Neuronal stem cell (in vitro differentiated cells): ENCODE results near the gene LPGAT1.

Source experiments
- DNase-seq: peaks from one replicate; pipeline ENCODE4 v3.0.0-alpha.2; 2013; ENCODE audit warnings: low spot score
- H2AFZ ChIP-seq: one replicate; pipeline ENCODE4 v1.6.1; 2013; ENCODE audit warnings: mild to moderate bottlenecking, low read length, inconsistent platforms
- H2AK5ac ChIP-seq: 2 replicates; pipeline ENCODE4 v1.6.1; 2013; ENCODE audit warnings: low read depth, mild to moderate bottlenecking, inconsistent platforms, low read length, moderate library complexity, mixed read lengths
- H2BK120ac ChIP-seq: 2 replicates; pipeline ENCODE4 v1.6.1; 2013; ENCODE audit warnings: low read depth, mild to moderate bottlenecking, inconsistent platforms, low read length, moderate library complexity, mixed read lengths
- H2BK12ac ChIP-seq: one replicate; pipeline ENCODE4 v1.6.1; 2013; ENCODE audit warnings: low read length, inconsistent platforms
- H2BK15ac ChIP-seq: 2 replicates; pipeline ENCODE4 v1.6.1; 2013; ENCODE audit warnings: mild to moderate bottlenecking, low read length, inconsistent platforms, mixed read lengths
- H2BK5ac ChIP-seq: one replicate; pipeline ENCODE4 v1.6.1; 2013; ENCODE audit warnings: inconsistent platforms, mild to moderate bottlenecking, low read length, moderate library complexity
- H3K14ac ChIP-seq: one replicate; pipeline ENCODE4 v1.6.1; 2013; ENCODE audit warnings: low read length, inconsistent platforms
- H3K18ac ChIP-seq: 2 replicates; pipeline ENCODE4 v1.6.1; 2013; ENCODE audit warnings: low read length, inconsistent platforms
- H3K23ac ChIP-seq: 2 replicates; pipeline ENCODE4 v1.6.1; 2013; ENCODE audit warnings: low read depth, mild to moderate bottlenecking, mixed read lengths, low read length, inconsistent platforms; ENCODE audit not compliant: poor library complexity
- H3K27ac ChIP-seq: replicated peaks from 3 replicates; pipeline ENCODE4 v1.5.1; 2013; ENCODE audit warnings: low read length, inconsistent platforms
- H3K27me3 ChIP-seq, 3 experiments: 2 replicates each; pipeline ENCODE4 v1.6.1; 2013; ENCODE audit warnings: low read length in 3 of 3, mild to moderate bottlenecking in 2 of 3, inconsistent platforms in 1 of 3, low read depth in 1 of 3, mixed read lengths in 1 of 3, moderate library complexity in 1 of 3; ENCODE audit not compliant: control insufficient read depth in 3 of 3, insufficient read depth in 3 of 3
- H3K36me3 ChIP-seq, 2 donors: replicated peaks in 1 of 2; 2 replicates each; pipeline ENCODE4 v1.6.1; 2013; ENCODE audit warnings: low read length in 2 of 2; ENCODE audit not compliant: control insufficient read depth in 2 of 2, insufficient read depth in 2 of 2
- H3K4ac ChIP-seq: 2 replicates; pipeline ENCODE4 v1.6.1; 2013; ENCODE audit warnings: inconsistent platforms, mild to moderate bottlenecking, low read length, moderate library complexity
- H3K4me1 ChIP-seq, 2 donors: 1 replicate in 1 of 2; 2 replicates in 1 of 2; pipeline ENCODE4 v1.6.1; 2013; ENCODE audit warnings: low read length in 2 of 2, low read depth in 1 of 2; ENCODE audit not compliant: control insufficient read depth in 2 of 2, insufficient read depth in 1 of 2
- H3K4me2 ChIP-seq: one replicate; pipeline ENCODE4 v1.6.1; 2013; ENCODE audit warnings: mild to moderate bottlenecking, low read length, inconsistent platforms; ENCODE audit not compliant: insufficient read depth, poor library complexity, severe bottlenecking
- H3K4me3 ChIP-seq, 2 donors: 2 replicates each; pipeline ENCODE4 v1.5.1; 2013; ENCODE audit warnings: low read length in 2 of 2, mild to moderate bottlenecking in 2 of 2, inconsistent platforms in 1 of 2, moderate library complexity in 1 of 2
- H3K79me1 ChIP-seq: one replicate; pipeline ENCODE4 v1.6.1; 2013; ENCODE audit warnings: low read depth, mild to moderate bottlenecking, inconsistent platforms, low read length, moderate library complexity
- H3K9ac ChIP-seq: one replicate; pipeline ENCODE4 v1.6.1; 2013; ENCODE audit warnings: mild to moderate bottlenecking, low read depth, low read length, inconsistent platforms; ENCODE audit not compliant: poor library complexity
- H3K9me3 ChIP-seq, 2 donors: replicated peaks in 1 of 2; 2 replicates each; pipeline versions ENCODE3 to v1.6.1; 2013; ENCODE audit warnings: low read length in 2 of 2, mild to moderate bottlenecking in 2 of 2, inconsistent platforms in 1 of 2, low read depth in 1 of 2, mixed read lengths in 1 of 2, moderate library complexity in 1 of 2; ENCODE audit not compliant: control insufficient read depth in 2 of 2, insufficient read depth in 1 of 2
- H4K8ac ChIP-seq: one replicate; pipeline ENCODE4 v1.6.1; 2013; ENCODE audit warnings: low read depth, mild to moderate bottlenecking, inconsistent platforms, low read length, moderate library complexity
- H4K91ac ChIP-seq: one replicate; pipeline ENCODE4 v1.6.1; 2013; ENCODE audit warnings: low read length, low read depth, mild to moderate bottlenecking, inconsistent platforms; ENCODE audit not compliant: poor library complexity
- WGBS, 2 donors: extraction: QIAGEN DNeasy Blood & Tissue Kit; methylation state at CpG; one replicate each; pipeline ENCODE4 v1.1.7; 2013; ENCODE audit warnings: missing lambda C conversion rate in 2 of 2, mixed read lengths in 1 of 2; ENCODE audit not compliant: insufficient read length in 2 of 2, insufficient replicate concordance in 1 of 2; ENCODE audit errors: extremely low coverage in 2 of 2; 5-methylcytosine and 5-hydroxymethylcytosine counted together

The LPGAT1 gene

DNA sequence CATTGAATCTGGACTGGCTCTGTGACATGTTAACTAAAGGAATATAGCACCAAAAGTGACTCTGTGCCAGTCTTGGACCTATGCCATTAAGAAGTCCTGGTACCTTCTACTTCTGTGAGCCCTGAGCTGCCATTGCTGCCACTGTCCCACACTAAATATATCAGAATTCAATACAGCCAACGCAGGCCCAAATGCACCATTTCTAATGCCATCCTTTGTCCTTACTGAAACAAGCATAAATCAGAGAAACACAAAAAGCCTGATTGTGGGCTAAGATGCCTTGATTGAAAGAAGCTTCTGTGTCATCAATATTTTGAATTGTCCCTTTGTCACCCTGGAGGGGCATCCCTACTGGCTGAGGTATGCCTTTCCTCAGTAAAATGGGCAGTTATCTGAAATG is 88.3 kb downstream of the LPGAT1 start:
- Histone ChIP-seq H2BK12ac (no peak overlapping the region), H4K91ac (no peak overlapping the region), H3K36me3 (peaks cover 0 to under 1% of the 10 kb centered on the region in 2 donors), H3K27ac (no peak overlapping the region), H4K8ac (no peak overlapping the region), H3K4ac (no peak overlapping the region), H3K18ac (no peak overlapping the region), H2BK5ac (no peak overlapping the region), H3K23ac (no peak overlapping the region), H3K27me3 (no peaks in the 10 kb centered on the region), H3K9ac (no peak overlapping the region), H3K14ac (no peak overlapping the region), H3K4me3 (no peak overlapping the region), H3K4me2 (no peak overlapping the region), H2BK120ac (no peak overlapping the region), H3K9me3 (no peaks in the 10 kb centered on the region), H2AFZ (no peak overlapping the region), H2AK5ac (no peak overlapping the region), H3K4me1 (peaks cover 2 to 3% of the 10 kb centered on the region in 2 donors), H3K79me1 (no peaks in the 10 kb centered on the region), H2BK15ac (no peak overlapping the region)
- no peak for DNase-seq
- whole genome bisulfite sequencing, 2 donors, result no CpG with 5 or more reads among the region's 1 CpG

DNA sequence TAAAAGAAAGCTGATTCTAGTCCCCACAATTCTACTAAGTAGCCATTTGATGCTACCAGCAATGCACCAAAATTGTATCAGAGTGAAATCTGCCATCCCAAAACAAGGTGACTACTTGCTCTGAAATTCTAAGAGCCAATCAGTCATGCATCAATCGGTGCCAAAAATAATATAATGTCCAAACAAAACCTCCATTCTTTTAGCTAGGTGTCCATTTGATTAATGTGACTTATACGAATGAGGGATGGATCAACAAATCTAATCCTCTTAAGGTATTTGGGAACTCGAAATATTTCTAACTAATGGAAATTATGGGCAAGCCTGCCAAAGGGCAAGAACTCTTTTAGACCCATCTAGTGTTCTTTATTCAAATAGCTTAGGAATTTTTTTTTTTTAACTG is 88.8 kb downstream of the LPGAT1 start:
- Histone ChIP-seq H3K79me1 (no peaks in the 10 kb centered on the region), H3K14ac (no peak overlapping the region), H3K4me3 (no peak overlapping the region), H3K4me1 (peaks cover 4 to 6% of the 10 kb centered on the region in 2 donors), H3K9me3 (no peaks in the 10 kb centered on the region), H3K27me3 (no peaks in the 10 kb centered on the region), H2BK120ac (no peak overlapping the region), H3K23ac (no peak overlapping the region), H3K9ac (no peak overlapping the region), H4K8ac (no peak overlapping the region), H3K4ac (no peak overlapping the region), H2AK5ac (no peak overlapping the region), H2BK15ac (no peak overlapping the region), H3K18ac (no peak overlapping the region), H2AFZ (no peak overlapping the region), H3K36me3 (no peaks in the 10 kb centered on the region), H3K27ac (no peak overlapping the region), H4K91ac (no peak overlapping the region), H3K4me2 (no peak overlapping the region), H2BK5ac (no peak overlapping the region), H2BK12ac (no peak overlapping the region)
- no CpG with 5 or more reads among the region's 3 CpGs for WGBS, 2 donors
- DNase-seq, result no peak

DNA sequence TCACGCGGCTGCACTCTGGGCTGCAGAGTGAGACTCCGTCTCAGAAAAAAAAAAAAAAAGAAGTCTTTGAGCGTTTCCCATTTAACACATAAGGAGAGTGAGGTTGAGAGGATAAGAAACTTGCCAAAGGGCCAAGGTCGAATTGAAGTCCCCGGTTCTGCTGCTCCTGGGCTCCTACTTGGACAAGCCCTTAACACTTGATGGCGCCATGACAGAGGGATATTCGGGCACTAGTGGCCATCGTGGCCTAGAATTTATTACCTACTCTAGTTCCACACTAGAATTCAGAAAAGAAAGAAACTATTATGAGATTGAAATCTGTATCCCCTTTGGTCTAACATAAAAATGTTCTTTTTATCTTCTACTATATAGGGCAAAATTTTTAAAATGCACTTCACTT is 89.4 kb downstream of the LPGAT1 start:
- no peak overlapping the region for H3K4ac ChIP-seq
- no peak for DNase-seq

DNA sequence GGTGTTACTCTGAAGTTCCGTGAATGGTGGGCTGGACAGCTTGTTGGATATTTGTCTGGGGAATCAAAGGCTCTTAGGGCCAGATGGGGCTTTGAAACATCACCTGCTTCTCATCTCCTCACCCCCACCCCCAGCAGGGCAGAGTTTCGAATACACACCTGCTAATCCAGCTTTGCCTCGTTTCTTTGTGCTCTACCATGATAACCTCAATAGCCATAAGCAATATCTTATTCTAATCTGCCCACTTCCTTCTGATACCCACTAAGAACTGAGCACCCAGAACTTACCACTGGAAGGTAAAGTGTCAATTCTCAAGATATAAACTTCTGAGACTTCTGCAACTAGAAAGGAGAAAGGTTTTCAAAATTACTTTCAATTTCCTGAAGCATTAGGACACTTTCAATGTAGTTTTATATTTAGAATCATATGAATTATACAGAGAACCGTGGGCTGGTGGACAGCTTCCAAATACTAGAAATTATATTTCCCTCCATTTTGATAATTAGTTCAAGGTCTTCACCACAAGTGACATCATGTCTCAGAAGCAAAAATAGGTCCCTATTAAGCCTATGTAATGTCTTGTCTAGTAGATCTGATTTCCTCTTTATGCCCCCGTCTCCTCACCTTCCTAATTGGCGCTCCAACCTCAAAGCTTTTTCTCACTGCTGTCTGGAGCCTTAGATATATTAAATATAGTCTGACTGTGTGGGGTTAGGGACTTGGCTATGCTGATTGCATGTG is 90.7 kb downstream of the LPGAT1 start:
- no peaks in the 10 kb centered on the region for H3K79me1 ChIP-seq
- H2BK5ac ChIP-seq, result no peak overlapping the region
- H2AK5ac ChIP-seq, result no peak overlapping the region
- no peaks in the 10 kb centered on the region for H3K27me3 ChIP-seq
- no peak overlapping the region for H2BK15ac ChIP-seq
- no peak overlapping the region for H3K18ac ChIP-seq
- no peak overlapping the region for H3K4ac ChIP-seq
- H3K9ac ChIP-seq, result no peak overlapping the region
- H3K9me3 ChIP-seq, result no peaks in the 10 kb centered on the region
- no CpG with 5 or more reads among the region's 6 CpGs for WGBS, 2 donors
- no peak overlapping the region for H3K4me2 ChIP-seq
- H2AFZ ChIP-seq, result no peak overlapping the region
- no peak overlapping the region for H4K91ac ChIP-seq
- H3K4me1 ChIP-seq, result peaks cover 15 to 17% of the 10 kb centered on the region in 2 donors
- no peak overlapping the region for H3K23ac ChIP-seq
- no peak overlapping the region for H2BK120ac ChIP-seq
- H4K8ac ChIP-seq, result no peak overlapping the region
- H2BK12ac ChIP-seq, result no peak overlapping the region
- H3K36me3 ChIP-seq, result no peaks in the 10 kb centered on the region
- H3K14ac ChIP-seq, result no peak overlapping the region
- no peak overlapping the region for H3K4me3 ChIP-seq
- H3K27ac ChIP-seq, result no peak overlapping the region
- no peak for DNase-seq

More for the DNA sequence above, 89.4 kb downstream of the LPGAT1 start:
- H3K14ac ChIP-seq, result no peak overlapping the region
- H3K9me3 ChIP-seq, result no peaks in the 10 kb centered on the region
- H3K27ac ChIP-seq, result no peak overlapping the region
- H2BK120ac ChIP-seq, result no peak overlapping the region
- no peak overlapping the region for H2BK12ac ChIP-seq
- no peak overlapping the region for H3K9ac ChIP-seq
- H3K79me1 ChIP-seq, result no peaks in the 10 kb centered on the region
- H2AFZ ChIP-seq, result no peak overlapping the region
- no CpG with 5 or more reads among the region's 9 CpGs for WGBS, 2 donors
- no peak overlapping the region for H3K23ac ChIP-seq
- H3K36me3 ChIP-seq, result no peaks in the 10 kb centered on the region
- peaks cover 6 to 8% of the 10 kb centered on the region in 2 donors for H3K4me1 ChIP-seq
- H2BK15ac ChIP-seq, result no peak overlapping the region
- H4K91ac ChIP-seq, result no peak overlapping the region
- no peak overlapping the region for H3K4me3 ChIP-seq
- no peaks in the 10 kb centered on the region for H3K27me3 ChIP-seq
- H4K8ac ChIP-seq, result no peak overlapping the region
- no peak overlapping the region for H2BK5ac ChIP-seq
- no peak overlapping the region for H2AK5ac ChIP-seq
- H3K4me2 ChIP-seq, result no peak overlapping the region
- H3K18ac ChIP-seq, result no peak overlapping the region
